ENCODE measurements around the gene CCDC88C.

Gene CCDC88C

GRCh38 chr14:91398707-91399106 lies 18.9 kb downstream of the CCDC88C start:
- TF ChIP-seq CTCF (IDR thresholded peaks at IDR 0.05; ENCODE audit: low read depth, low read length, missing control alignments): peak; percentile 12
- peak overlapping the region; percentile 37 for H3K4me3 ChIP-seq (ENCODE audit: low read depth, low read length)
- no peak for DNase-seq (ENCODE audit: low read depth)

GRCh38 chr14:91397965-91398591 lies 19.5 kb downstream of the CCDC88C start:
- H3K4me3 ChIP-seq (ENCODE audit: low read depth, low read length): peak overlapping the region; percentile 15; the same call in 1 of the 2 replicates
- no peak for DNase-seq (ENCODE audit: low read depth)
- no peak for TF ChIP-seq CTCF (IDR thresholded peaks at IDR 0.05; ENCODE audit: low read depth, low read length, missing control alignments)

- DNase-seq (ENCODE audit: low read depth): no peak
- no peak for TF ChIP-seq CTCF (IDR thresholded peaks at IDR 0.05; ENCODE audit: low read depth, low read length, missing control alignments)
- peak overlapping the region; percentile 15 for H3K4me3 ChIP-seq (ENCODE audit: low read depth, low read length)
Observed at GRCh38 chr14:91396959-91397815, 20.4 kb downstream of the CCDC88C start.

GRCh38 chr14:91396013-91396660 lies 21.5 kb downstream of the CCDC88C start:
- no peak for TF ChIP-seq CTCF (IDR thresholded peaks at IDR 0.05; ENCODE audit: low read depth, low read length, missing control alignments)
- DNase-seq (ENCODE audit: low read depth): no peak
- no peak overlapping the region for H3K4me3 ChIP-seq (ENCODE audit: low read depth, low read length)

- TF ChIP-seq CTCF (IDR thresholded peaks at IDR 0.05; ENCODE audit: low read depth, low read length, missing control alignments): no peak
- H3K4me3 ChIP-seq (ENCODE audit: low read depth, low read length): no peak overlapping the region
- DNase-seq (ENCODE audit: low read depth): no peak
Observed at GRCh38 chr14:91395466-91395865, 22.2 kb downstream of the CCDC88C start.

- H3K4me3 ChIP-seq (ENCODE audit: low read depth, low read length): no peak overlapping the region; the same call in 1 of the 2 replicates
- TF ChIP-seq CTCF (IDR thresholded peaks at IDR 0.05; ENCODE audit: low read depth, low read length, missing control alignments): no peak
- no peak for DNase-seq (ENCODE audit: low read depth)
Observed at GRCh38 chr14:91394105-91395081, 23.2 kb downstream of the CCDC88C start.
